ENCODE data around the gene KCNJ4.

Gene KCNJ4

GRCh38 chr22:38418589-38418988 is 36.4 kb downstream of the KCNJ4 start:
- TF ChIP-seq CTCF (IDR thresholded peaks at IDR 0.05; ENCODE audit: control insufficient read depth, extremely low read depth, insufficient read depth) = no peak
- DNase-seq (ENCODE audit: low read depth) = no peak
- H3K4me3 ChIP-seq (ENCODE audit: low read depth, low read length) = no peak overlapping the region

DNA sequence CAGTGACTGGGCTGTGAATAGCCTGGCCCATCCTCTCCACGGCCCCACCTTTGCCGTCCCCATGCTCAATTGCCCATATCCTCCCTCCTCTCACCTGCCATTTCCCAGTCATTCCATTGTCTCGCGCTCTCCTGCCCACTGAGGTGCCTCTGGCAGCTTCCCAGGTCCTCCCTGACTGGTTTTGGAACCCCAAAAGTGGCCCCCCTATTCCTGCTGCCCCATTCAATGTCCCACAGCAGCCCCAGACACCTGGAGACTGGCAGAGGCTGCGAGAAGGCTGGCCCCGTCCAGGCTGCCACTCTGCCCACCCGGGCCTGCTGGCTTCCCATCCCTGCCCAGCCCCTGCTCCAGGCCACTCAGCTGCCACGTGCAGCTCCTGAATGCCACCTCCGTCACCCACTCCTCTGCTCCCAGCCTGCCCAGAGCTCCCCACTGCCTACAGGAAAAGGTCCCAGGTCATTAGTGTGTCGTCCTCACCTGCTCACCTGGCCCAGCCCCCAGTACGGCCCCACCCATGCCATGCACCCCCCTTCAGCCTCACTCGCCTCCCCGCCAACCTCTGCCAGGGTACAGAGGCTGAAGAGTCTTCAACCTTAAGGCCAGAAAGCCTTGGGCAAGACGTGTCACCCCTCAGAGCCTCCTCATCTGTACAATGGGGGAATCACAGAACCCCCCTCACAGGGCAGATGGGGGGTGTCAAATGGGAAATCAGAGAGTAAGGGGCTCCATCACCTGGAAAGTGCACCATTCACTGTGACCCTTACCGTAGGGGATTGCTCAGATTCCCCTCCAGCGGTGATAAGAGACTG is 37.5 kb downstream of the KCNJ4 start:
- DNase-seq (ENCODE audit: low read depth) = no peak
- no peak for TF ChIP-seq CTCF (IDR thresholded peaks at IDR 0.05; ENCODE audit: control insufficient read depth, extremely low read depth, insufficient read depth)
- no peak overlapping the region for H3K4me3 ChIP-seq (ENCODE audit: low read depth, low read length)

DNA sequence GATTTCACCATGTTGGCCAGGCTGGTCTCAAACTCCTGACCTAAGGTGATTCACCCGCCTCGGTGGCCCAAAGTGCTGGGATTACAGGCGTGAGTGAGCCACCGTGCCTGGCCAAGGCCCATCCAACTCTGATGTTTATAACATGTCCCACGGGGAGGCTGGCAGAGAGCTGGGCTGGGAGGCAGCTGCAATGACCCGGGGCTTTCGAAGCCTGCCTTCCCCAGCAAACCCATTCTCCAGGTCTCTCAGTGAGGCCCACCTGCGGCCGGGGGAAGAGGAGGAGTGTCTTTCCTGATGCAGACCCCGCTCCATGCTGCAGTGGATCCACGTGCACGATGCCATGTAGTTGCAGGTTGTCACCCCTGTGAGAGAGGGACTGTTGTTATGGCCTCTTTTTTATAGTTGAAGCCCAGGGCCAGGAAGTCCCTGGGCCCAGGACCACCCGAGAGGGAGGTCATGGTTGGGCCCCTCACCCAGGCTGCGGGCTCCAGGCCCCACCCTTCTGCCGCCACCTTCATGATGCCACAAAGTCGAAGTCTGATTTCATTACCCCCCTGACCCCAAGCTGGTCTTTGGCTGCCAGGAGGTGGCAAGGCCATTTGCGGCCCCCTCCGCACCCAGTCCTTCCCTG is 38.3 kb downstream of the KCNJ4 start:
- H3K4me3 ChIP-seq (ENCODE audit: low read depth, low read length) = no peak overlapping the region
- DNase-seq (ENCODE audit: low read depth) = no peak
- TF ChIP-seq CTCF (IDR thresholded peaks at IDR 0.05; ENCODE audit: control insufficient read depth, extremely low read depth, insufficient read depth) = no peak

DNA sequence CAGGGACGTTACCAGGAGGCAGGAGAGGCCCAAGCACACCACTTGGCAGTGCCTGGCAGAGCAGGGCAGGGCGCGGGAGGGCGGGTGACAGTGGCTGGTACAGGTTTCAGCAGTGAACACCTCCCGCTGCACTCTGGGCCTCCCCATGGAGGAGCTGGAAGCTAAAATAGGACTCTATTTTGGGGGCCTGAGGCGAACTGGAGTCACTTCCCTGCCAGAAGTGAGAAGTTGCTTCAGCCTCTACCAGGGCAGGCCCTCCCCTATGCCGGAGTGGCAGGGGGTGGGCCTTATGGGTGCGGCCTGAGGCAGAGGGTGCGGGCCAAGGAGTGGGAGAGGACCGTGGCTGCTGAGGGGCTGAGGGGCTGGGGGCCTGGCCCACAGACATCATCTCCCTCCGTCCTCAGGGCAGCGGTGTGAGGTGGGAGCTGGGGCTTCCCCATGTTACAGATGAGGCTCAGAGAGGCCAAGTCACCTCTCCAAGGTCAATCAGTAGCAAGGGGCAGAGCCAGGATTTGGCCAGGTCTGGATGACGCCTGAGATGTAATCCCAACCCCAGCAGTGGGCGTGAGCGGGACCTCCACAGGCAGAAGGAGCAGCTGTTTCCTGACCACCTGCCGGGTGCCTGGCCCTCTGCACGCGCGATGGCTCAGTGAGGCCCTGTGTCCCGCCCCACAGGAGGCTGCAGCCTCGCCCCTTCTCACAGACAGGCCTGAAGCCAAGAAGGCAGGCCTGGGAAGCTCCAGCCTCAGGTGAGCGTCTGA is 39.3 kb downstream of the KCNJ4 start:
- TF ChIP-seq CTCF (IDR thresholded peaks at IDR 0.05; ENCODE audit: control insufficient read depth, extremely low read depth, insufficient read depth) = no peak
- H3K4me3 ChIP-seq (ENCODE audit: low read depth, low read length) = no peak overlapping the region
- no peak for DNase-seq (ENCODE audit: low read depth)

- no peak overlapping the region for H3K4me3 ChIP-seq (ENCODE audit: low read depth, low read length)
- DNase-seq (ENCODE audit: low read depth) = no peak
- TF ChIP-seq CTCF (IDR thresholded peaks at IDR 0.05; ENCODE audit: control insufficient read depth, extremely low read depth, insufficient read depth) = no peak
Measured at GRCh38 chr22:38415046-38415445, 40.0 kb downstream of the KCNJ4 start.

- no peak for TF ChIP-seq CTCF (IDR thresholded peaks at IDR 0.05; ENCODE audit: control insufficient read depth, extremely low read depth, insufficient read depth)
- H3K4me3 ChIP-seq (ENCODE audit: low read depth, low read length) = no peak overlapping the region
- DNase-seq (ENCODE audit: low read depth) = no peak
Measured at GRCh38 chr22:38414009-38414395, 41.0 kb downstream of the KCNJ4 start.
